ENCODE results near the gene GLO1. TPM values are rescaled to one million over a fixed set of nuclear protein-coding genes. Genes with fewer than 3 reads are reported as not detected.

Gene GLO1
- total and polyA plus RNA-seq, 9 of the 15 experiments (the other 6 are each of a cell fraction or from before 2014, with no cell fraction given) = 155 to 331 (median 203) TPM

- 0 out of 2 replicates have a peak, but pooled peaks have one; percentile 53 for TF ChIP-seq CHAMP1 (IDR thresholded peaks at IDR 0.05)
- peak; percentile 12; the same call in 1 of the 2 replicates for TF ChIP-seq SOX6 (IDR thresholded peaks at IDR 0.05)
- peak; percentile 84 for TF ChIP-seq RNF2 (IDR thresholded peaks at IDR 0.05)
- TF ChIP-seq CBX2 (IDR thresholded peaks at IDR 0.05; ENCODE audit: insufficient read depth, low read length, poor library complexity, severe bottlenecking) = no peak
- no peak for TF ChIP-seq ZNF518B (CRISPR knock-in tag; IDR thresholded peaks at IDR 0.05)
- TF ChIP-seq TCF7 (IDR thresholded peaks at IDR 0.05; ENCODE audit: borderline replicate concordance) = no peak
- TF ChIP-seq CCAR2 (IDR thresholded peaks at IDR 0.05; ENCODE audit: low read depth, low read length) = peak; percentile 92; the same call in 1 of the 2 replicates
- TF ChIP-seq SMARCA5 (IDR thresholded peaks at IDR 0.05) = no peak
- TF ChIP-seq NEUROD1 (IDR thresholded peaks at IDR 0.05; ENCODE audit: borderline replicate concordance, low read depth, low read length, partially characterized antibody) = peak; percentile 95
- peak; percentile 87 for TF ChIP-seq ASH1L (IDR thresholded peaks at IDR 0.05; ENCODE audit: borderline replicate concordance, low read depth, partially characterized antibody)
- no peak for TF ChIP-seq SNAPC5 (CRISPR knock-in tag; IDR thresholded peaks at IDR 0.05)
- TF ChIP-seq ZHX1 (conservative IDR thresholded peaks at IDR 0.05; ENCODE audit: low read length) = no peak
- TF ChIP-seq PREB (CRISPR knock-in tag; IDR thresholded peaks at IDR 0.05) = no peak
- peak; percentile 69 for TF ChIP-seq SP2 (IDR thresholded peaks at IDR 0.05; ENCODE audit: extremely low read depth, low read depth, low read length, poor library complexity, severe bottlenecking)
- no peak for TF ChIP-seq CBX5 (IDR thresholded peaks at IDR 0.05; ENCODE audit: borderline replicate concordance, low read depth)
- TF ChIP-seq RB1 (IDR thresholded peaks at IDR 0.05; ENCODE audit: low read depth) = peak; percentile 86
- TF ChIP-seq ZNF217 (CRISPR knock-in tag; IDR thresholded peaks at IDR 0.05) = no peak
- no peak for TF ChIP-seq ARID2 (IDR thresholded peaks at IDR 0.05)
Observed at GRCh38 chr6:38702558-38703397, at the start of gene GLO1 (continued).
